HG02642 (cell line): ENCODE results near the gene F10.

Source experiments
- ATAC-seq: cut with Tn5 transposase; IDR thresholded peaks from one replicate; pipeline ENCODE4 v1.9.1; 2021; ENCODE audit warnings: mild to moderate bottlenecking; ENCODE audit not compliant: unreplicated experiment, poor library complexity

F10 gene

DNA sequence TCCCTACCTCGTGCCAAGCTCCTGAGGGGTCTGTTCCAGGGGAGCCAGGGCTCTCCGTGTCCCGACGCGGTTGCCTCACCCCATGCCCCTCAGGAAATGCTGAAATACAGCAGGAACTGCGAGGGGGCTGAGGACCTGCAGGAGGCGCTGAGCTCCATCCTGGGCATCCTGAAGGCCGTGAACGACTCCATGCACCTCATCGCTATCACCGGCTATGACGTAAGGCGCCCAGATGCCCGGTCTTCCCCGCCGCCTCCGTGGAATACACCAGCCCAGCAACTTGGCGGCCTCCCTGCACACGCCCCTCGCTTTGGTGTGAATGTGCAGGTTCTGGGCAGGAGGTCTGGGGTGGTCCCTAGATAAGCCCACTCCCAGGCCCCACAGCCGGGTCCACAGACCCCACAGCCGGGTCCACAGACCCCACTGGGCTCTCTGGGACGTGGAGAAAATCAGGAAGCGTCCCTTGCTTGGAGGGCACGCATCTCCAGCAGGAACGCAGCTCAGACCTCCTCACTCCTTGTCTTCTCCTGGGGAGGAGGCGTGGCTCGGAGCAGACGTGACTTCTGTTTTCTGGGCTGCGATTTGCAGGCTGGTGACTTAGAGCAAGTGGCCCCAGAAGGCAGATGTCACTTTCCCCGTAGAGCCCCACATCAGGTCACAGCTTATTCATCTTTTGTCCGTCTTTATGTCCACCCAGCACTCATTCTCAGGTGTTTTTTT, 36.4 kb upstream of the F10 start:
- ATAC-seq: no peak

DNA sequence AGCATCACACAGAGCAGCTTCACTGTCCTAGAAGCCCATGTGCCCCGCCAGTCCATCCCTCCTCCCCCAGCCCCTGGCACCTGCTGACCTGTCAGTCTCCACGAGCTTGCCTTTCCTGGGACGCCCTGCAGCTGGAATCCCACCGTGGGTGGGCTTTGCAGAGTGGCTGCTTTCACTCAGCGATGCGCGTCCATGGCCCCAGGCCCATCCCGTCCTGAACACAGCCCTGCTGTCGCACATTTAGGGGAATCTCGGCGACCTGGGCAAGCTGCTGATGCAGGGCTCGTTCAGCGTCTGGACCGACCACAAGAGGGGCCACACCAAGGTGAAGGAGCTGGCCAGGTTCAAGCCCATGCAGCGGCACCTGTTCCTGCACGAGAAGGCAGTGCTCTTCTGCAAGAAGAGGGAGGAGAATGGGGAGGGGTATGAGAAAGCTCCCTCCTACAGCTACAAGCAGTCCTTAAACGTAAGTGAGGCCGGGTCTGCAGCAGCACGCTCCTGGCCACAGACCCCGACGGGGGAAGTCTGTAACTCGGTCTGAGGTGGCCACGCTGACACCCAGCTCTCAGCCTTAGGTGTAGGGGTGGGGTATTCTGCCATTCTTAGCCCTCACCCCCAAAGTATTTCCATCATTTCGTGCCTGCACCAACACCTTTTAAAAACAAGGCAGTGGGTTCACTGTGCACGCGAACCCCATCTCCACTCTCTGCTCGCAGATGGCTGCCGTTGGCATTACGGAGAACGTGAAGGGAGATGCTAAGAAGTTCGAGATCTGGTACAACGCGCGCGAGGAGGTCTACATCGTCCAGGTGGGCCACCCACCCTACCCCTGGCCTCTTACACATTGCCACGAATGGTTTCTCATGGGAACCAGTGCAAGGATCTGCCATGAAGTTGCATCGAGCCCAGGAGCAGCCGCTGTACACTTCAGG, 35.3 kb upstream of the F10 start:
- no peak for ATAC-seq

DNA sequence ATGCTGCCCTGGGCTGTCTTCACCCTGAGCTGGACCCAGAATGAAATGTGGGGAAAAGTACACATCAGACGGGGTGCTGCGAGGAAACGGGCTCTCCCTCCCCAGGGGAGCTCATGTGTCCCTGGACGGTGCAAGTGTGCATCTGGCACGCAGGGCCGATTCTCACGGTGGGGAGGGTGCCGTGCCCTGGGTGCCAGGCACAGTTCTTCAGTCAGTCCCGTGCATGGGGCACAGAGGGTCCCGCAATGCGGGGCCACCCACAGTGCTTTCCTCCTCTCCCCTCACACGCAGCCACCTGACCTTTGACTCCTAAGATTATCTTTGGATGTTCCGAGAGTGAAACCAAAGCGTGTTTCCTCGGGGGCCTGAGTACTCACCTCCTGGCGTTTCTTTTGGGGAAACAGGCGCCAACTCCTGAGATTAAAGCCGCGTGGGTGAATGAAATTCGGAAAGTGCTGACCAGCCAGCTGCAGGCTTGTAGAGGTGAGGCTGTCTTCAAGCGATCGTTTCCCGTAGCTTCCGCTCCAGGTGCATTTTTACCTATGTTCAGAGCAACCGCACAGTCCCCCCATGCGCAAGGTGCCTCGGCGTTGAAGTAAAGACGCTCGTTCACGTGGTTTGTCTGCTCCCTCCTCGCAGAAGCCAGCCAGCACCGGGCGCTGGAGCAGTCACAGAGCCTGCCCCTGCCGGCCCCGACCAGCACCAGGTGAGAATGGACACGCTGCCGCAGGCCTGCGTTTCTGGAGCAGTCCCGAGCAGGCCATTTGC, 34.5 kb upstream of the F10 start:
- ATAC-seq: no peak

DNA sequence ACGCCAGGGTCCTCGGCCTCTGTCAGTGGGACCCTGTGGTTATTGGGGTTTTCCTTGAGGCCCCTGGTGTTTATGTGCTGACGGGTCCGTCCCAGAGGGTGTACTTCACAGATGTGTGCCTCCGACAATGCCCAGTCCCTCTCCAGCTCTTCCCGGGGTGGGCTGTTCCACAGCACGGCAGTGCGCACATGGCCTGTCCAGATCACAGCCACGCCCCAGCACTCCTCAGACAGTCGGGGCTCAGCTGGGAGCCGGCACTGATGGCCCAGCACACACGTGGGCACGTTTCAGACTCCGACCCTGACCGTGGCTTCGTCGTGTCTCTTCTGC, 33.9 kb upstream of the F10 start:
- no peak for ATAC-seq

DNA sequence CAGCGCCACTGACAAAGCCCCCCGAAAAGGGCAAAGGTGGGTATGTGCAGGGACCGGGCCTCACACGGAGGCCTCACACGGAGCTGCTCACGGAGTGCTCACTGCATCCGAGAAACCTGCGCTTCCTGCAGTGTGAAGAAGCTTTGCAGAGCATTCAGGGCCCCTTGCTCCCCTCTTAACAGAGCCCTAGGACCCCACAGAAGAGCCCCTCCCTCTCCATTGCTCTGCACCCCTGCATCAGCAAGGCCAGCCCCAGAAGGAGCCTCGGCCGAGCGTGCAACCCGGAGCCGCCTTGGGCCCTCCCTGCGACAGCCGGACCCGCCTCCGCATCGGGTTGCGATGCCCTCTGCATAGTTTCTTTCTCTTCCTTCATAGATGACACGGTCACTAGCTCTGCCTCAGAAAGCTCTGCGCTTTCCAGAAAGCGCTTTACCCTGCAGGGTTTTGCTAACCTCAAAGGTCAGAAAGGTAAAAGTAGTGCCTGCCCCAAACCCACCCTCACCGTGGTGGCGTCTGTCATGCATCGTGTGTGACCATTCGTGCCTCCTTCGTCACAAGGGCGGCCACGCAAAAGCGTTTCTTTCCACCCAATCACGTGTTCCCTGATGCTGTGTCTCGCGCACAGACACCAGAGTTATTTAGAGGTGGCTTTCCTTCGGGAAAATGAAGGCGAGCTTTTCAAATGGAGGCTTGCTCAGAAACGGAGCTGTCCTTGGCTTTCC, 32.7 kb upstream of the F10 start:
- no peak for ATAC-seq

DNA sequence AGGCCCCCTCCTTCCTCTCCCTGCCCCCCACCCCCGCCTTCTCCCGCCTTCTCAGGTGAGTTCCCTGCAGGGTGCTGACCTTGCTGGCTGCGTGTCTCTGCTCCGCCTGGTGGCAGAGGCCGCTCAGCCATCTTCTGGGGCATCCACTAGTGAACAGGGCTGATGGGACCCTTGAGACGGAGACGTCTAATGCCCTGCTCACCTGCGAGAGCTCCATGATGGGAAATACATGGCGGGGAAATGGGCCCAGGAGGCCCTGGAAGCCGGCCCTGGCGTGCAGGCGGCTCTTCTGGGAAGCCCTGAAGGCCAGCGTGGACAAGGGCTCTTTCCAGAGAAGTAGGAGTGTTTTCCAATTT, 32.2 kb upstream of the F10 start:
- ATAC-seq: no peak

DNA sequence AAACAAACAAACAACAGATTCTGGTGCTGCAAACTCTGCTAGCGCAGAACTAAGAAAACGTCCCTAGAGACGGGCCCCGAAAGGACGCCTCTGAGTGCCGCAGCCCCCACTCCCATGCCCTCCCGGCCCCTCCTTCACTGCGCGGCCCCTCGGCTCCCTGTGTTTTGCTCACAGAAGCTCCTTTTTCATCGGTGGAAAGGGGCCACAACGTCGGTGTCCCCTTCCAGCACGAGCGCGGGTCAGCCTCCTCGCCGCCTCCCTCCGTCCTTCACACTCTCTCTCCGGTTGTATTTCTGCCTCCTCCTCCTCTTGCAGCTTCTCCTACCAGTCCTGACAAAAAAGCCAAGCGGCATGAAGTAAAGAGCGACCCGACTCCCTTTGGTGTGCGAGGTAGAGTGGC, 31.8 kb upstream of the F10 start:
- no peak for ATAC-seq

DNA sequence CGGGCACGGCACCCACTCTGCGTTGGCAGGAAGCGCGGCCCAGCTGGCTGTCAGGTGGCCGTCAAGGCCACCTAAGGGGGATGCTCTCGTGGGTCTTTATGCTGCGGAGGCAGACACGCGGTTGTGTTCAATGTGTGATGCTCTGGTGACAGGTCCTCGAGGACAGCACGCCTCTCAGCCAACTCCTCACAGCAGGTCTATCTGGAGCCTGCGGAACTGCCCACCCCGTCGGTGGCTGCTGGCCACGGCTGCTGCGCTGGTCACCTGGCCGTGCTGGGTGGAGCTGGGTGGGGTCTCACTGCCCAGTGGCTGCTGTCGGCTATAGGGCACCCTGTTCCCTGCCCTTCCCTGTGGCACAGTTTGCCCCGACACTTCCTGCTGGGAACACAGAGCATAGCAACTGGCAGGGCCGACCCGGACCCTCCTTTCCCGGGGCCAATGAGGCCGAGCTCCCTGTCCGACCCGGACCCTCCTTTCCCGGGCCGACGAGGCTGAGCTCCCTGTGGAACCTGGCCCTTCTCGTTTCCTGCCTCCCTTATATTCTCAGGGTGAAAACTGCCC, 31.3 kb upstream of the F10 start:
- ATAC-seq: no peak

DNA sequence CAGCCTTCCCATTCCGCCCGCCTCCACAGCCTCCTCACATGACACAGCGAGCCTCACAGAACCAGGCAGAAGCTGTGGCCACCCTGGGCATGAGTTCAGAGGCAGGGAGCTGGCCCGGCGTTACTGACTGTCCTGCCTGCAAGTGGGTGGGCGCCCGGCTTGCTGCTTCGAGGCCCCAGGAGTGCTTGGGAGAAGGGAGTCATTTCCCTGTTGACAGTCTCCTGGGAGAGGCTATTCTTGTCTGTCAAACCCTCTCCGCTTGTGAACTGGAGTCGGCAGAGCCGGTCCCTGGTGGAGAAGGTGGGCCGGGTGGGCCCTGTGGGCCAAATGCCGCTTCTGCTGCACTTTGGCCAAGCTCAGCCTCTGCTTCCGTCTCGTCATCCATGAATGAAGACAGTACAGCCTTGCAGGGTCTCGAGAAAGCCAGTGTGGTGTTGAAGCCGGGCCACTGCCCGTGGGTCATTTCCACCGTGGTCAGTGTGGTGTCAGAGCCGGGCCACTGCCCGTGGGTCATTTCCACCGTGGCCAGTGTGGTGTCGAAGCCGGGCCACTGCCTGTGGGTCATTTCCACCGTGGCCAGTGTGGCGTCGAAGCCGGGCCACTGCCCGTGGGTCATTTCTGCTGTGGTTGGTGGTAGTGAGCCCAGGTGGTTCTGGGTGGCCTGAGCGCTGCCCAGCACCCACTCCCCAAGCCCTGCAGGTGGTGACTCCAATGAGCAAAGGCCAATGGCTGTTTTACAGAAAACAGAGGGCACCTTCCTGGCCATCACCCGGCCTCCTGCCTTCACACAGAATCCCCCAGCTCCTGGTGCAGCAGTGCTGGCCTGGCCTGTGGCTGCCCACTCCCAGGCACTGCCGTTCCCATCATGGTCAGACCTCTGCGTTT, 30.5 kb upstream of the F10 start:
- no peak for ATAC-seq

DNA sequence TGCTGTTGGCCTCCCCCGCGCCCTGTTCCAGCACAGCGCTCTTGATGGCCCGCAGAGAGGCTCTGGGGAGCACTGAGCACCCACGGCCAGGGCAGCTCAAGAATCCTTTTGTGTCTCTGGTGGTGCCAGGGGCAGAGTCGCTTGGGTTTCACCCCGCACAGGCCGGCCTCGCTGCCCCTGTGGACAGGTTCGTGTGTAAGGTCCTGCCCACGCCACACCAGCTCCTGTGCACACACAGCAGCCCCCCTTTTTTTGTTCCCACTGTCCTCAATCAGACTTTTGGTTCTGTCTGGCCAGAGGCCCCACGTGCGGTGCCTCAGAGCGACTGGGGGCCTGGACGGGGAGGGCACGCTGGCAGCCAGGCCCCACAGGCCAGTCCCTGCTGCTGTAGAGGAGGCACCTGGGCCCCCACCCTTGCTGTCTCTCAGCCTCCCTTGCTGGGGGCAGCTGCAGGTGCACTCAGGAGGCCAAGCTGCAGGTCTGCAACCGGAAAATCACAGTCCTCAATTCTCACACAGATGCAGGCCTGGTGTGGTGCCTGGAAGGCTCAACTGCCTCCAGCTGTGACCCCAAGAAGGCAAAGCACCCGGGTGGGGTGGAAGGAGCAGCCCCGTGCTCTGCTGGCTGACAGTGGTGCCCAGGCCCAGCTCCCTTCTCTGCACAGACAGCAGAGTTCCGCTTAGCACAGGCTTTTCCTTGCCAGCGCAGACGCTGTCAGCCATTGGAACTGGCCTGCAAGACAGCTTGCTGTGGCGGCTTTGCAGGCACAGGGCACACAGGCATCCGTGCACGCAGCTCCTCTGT, 29.6 kb upstream of the F10 start:
- ATAC-seq: no peak

DNA sequence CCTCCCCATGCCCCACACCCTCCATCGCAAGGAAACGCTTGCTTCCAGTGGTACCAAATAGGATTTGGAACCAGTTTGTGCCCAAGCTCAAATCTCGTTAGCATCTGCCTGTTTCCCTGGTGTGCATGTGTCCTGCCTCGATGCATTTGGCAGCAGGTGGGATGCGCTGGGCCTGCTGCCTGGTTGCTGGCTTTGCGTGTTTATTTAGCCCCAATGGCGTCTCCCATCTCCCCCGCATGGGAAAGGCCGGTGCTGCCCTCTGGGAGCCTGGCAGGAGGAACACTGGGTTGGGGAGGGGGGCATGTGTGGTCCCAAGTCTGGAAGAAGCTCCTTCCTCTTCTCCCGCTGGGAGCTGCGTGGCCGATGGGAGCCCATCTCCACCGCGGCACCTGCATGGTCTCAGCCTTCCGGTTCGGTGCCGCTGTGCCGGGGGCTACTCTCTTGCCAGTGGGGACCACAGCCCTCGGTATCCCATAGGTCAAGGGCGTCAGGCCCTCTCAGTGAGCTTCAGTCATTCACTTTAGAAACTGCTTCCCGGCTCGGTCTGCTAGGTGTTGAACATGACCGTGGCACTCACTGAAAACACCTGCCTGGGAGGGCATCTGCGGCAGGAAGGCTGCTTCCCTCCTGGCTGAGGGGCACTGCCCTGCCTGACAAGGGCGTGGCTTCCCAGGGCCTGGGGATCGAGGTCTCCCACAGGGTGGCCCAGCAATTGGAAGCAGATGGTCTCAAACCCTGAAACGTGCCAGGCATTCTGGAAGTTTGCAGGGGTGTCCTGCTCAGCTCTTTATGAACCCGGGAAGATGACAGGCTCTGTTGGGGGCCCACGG, 28.8 kb upstream of the F10 start:
- no peak for ATAC-seq

DNA sequence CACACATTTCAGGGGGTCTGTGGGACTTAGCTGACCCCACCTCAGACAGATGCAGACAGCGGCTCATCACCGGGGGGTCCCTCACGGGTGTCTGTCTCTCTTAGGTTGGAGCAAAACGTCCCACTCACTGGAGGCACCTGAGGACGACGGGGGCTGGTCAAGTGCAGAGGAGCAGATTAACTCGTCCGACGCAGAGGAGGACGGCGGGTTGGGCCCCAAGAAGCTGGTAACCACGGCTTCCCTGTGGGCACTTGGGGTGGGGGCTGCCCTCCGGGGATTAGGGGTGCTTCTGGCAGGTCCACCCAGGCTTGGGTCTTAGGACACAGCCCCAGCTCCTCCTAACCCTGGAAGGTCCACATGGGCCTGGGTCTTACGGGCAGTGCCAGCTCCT, 28.2 kb upstream of the F10 start:
- no peak for ATAC-seq

DNA sequence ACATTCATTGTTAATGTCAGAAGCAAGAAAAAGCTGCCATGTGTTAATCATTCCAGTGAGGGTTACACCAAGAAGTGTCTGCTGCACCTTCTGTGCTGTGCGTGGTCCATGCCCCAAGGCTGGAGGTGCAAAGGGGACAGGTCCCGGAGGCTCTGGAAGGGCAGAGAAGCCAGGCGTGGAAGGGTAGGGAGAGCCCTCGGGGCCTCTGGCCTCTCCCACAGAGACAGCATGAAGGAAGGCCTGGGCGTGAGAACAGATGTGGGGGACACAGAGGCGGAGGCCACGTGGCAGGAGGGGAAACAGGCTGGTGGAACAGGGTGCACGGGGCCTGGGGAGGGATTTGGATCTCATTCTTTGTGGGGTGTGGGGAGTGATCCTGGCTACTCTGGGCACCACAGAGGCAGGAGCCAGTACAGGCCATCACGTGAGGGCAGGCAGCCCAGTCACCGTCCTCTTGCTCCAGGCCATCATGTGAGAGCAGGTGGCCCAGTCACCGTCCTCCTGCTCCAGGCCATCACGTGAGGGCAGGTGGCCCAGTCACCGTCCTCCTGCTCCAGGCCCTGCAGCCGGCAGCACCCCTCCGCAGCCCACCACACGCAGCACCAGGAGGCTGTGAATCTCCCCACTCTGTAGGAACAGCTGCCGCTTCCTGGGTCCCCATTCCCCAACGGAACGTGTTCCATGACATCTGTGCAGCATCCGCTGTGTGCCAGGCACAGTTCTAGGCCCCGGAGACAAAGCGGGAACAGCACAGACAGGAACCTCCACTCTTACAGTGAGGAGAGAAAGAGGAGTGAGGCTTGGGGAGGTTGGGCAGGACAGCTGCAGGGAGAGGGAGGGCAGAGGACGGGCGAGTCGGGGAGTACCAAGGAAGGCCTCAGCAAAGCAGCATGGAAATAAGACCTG, 27.2 kb upstream of the F10 start:
- no peak for ATAC-seq

DNA sequence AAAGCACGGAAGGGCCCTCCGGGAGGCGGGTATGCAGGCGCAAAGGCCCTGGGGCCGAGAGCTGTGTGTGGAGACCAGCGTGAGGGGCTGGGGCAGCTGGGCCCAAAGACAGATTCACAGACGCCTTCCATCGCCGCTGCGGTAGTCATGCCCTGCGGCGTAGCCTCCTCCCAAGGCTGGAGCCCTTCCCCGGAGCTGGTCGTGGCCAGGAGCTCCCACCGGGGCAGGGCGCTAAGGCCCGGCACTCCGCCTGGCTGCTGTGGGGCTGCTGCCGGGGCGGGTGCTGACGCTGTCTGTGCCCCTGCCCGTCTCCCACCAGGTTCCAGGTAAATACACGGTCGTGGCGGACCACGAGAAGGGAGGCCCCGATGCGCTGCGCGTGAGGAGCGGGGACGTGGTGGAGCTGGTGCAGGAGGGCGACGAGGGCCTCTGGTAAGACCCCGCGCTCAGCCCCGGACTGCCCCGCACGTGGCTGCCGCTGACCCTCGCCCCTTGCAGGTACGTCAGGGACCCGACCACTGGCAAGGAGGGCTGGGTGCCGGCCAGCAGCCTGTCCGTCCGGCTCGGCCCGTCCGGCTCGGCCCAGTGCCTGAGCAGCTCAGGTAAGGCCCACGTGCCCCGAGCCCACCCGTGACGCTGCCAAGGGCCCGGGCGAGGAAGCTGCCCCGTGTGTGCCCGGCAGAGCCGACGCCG, 26.4 kb upstream of the F10 start:
- ATAC-seq: no peak

DNA sequence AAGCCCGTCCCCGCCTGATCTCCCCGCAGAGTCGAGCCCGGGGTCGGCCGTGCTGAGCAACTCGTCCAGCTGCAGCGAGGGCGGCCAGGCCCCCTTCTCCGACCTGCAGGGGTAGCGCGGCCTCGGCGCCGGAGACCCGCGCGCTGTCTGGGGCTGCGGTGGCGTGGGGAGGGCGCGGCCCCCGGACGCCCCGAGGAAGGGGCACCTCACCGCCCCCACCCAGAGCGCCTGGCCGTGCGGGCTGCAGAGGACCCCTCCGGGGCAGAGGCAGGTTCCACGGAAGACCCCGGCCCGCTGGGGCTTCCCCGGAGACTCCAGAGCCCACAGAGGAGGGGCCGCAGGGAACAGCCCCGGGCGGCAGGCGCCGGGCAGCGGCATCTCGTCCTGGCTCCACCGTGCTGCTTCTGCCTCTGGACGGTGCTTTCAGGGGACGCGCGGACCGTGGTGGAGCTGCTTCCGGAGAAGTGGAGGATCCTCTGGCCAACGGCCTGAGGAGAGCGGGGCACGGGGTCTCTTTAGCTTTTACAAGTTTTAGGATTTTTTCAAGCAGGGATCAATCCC, 25.8 kb upstream of the F10 start:
- ATAC-seq: no peak

DNA sequence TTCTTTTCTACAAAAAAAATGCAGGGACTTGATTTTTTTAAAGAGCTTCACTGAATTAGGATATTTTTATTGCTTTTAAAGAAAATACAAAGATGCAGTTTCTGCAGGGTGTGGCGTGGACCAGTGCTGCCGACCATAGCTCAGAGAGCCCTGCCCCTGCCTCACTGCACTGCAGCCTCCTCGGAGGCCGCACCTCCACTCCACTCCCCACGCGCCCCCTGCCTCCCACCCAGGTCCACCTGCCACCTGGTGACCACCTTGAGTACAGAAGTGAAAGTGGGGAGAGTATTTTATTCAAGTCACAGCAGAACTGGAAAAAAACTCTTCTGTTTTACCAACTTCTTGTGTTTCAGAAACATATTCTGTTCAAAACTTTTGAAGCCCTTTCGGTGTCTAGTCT, 24.9 kb upstream of the F10 start:
- ATAC-seq: no peak
